Measurements from ENCODE around the gene FIP1L1.
"Not testable (repeated sequence)": the region's sequence is repeated elsewhere in the genome, so short reads cannot be mapped to it uniquely, and the experiment has no call there.

FIP1L1 gene

DNA sequence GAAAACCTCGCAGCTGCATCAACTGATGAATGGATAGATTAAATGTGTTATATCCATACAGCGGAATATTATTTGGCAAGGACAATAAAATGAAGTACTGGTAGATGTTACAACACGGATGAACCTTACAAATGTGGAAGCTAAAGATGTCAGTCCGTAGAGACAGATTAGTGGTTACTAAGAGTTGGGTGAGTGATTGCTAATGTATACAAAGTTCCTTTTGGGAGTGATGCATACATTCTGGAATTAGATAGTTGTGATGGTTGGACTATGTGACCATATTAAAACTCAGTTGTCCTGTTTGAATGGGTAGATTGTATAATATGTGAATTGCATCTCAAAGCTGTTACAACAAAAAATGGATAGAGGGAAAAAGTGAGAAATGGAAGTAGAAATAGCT lies 2.8 kb downstream of the FIP1L1 start:
- no peak for DNase-seq

DNA sequence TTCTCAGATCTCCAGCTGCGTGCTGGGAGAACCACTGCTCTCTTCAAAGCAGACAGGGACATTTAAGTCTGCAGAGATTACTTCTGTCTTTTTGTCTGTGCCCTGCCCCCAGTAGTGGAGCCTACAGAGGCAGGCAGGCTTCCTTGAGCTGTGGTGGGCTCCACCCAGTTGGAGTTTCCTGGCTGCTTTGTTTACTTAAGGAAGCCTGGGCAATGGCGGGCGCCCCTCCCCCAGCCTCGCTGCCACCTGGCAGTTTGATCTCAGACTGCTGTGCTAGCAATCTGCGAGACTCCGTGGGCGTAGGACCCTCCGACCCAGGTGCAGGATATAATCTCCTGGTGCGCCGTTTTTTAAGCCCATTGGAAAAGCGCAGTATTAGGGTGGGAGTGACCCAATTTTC lies 32.0 kb downstream of the FIP1L1 start:
- not testable (repeated sequence) for DNase-seq

DNA sequence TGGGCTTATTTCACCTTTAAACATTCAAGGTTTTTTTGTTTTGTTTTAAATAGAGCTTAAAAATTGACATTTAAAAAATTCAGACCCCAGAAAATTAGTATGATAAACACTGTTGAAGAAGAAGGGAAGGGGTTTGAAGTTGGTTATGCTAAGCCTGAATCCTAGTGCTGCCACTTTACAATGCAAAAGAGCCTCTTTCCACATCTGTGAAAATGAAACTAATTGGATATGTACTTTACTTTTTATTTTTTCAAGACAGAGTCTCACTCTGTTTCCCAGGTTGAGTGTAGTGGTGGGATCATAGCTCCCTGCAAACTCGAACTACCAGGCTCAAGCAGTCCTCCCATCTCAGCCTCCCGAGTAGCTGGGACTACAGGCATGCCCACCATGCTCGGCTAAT lies 41.8 kb downstream of the FIP1L1 start:
- no peak for DNase-seq

DNA sequence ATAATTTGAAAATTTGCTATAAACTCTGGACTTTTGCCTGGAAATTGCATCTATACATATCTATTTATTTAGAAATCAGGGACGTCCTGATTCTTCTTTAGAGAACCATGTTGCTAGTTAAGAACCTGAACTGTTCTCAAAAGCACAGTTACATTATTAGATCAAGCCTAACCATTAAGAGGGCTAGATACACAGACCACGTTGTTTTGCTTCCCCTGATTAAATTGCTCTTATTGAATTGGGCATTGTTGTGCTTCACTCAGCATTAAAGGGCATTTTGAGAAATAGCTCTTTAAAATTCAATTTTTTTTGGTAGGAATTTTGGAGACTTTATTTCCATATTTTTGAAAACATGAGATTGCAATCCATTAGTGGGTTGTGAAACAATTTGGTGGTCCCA lies 44.4 kb downstream of the FIP1L1 start:
- DNase-seq, result no peak

DNA sequence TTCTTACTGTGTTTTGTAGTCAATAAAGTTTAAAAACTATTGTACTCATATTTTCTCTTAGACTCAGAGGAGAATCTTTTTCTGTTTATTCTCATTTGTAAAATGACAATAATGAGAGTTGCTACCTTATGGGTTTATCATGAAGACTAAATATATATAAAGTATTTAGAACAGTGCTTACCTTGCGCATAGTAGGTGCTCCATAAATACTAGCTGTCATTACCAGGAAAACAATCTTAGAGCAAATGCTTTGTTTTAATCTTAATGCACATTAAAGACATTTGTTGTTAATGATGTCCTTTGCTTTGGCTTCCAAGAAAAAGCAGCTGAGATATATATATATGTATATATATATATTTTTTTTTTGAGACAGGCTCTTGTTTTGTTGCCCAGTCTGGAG lies 44.9 kb downstream of the FIP1L1 start:
- DNase-seq, result no peak

DNA sequence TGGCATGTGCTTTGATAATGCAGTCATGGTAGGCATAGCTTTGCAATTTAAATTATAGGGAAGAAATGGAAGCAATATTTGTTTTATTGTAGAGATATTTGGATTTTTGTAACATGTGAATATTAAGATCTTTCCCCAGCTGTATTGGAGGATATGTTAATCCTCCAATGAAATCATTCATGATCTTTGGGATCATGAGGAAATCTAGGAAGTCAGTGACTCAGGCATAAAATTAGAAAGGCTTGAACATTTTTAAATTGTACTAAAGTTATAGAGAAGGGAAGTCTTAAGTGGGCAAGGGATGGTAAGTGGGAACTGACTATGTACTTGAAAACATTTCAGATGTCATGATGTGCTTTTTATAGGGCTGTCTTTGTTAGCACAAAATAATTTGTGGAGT lies 46.8 kb downstream of the FIP1L1 start:
- DNase-seq, result no peak

DNA sequence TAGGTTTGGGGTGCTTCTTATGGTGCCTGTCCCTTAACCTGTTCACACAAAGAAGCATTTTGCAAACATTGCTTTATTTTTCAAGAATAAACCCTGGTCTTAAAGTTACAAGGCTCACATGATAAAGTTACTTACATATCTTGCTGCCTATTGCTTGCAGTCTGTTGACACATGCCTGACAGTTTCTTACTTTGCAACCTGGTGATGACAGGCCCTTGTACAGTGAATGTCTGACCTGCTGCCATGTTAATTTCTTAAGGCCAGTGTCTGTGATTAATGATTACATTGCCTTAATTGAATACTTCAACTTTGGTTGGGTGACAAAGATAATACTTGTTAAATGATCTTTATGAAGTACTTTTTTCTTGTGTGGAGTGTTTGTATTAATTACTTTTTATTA lies 49.9 kb downstream of the FIP1L1 start:
- no peak for DNase-seq

DNA sequence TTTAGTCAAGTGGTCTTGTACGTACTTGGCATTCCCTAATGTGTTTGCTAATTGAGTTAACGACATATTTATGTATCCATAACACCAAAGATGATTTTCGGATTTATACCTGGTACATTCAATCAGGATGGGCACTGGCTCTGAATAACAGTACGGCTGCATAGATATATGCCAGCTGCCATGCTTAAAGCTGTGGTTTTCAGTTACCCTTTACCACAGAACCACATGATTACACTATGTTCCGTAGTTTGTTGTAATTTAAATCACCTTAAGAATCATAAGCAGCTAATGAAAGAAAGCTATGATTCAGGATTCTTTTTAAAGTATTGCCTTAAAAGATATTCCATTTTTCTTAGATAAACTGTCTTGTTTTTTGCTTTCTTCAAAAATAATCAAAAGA lies 53.6 kb downstream of the FIP1L1 start:
- DNase-seq, result no peak

DNA sequence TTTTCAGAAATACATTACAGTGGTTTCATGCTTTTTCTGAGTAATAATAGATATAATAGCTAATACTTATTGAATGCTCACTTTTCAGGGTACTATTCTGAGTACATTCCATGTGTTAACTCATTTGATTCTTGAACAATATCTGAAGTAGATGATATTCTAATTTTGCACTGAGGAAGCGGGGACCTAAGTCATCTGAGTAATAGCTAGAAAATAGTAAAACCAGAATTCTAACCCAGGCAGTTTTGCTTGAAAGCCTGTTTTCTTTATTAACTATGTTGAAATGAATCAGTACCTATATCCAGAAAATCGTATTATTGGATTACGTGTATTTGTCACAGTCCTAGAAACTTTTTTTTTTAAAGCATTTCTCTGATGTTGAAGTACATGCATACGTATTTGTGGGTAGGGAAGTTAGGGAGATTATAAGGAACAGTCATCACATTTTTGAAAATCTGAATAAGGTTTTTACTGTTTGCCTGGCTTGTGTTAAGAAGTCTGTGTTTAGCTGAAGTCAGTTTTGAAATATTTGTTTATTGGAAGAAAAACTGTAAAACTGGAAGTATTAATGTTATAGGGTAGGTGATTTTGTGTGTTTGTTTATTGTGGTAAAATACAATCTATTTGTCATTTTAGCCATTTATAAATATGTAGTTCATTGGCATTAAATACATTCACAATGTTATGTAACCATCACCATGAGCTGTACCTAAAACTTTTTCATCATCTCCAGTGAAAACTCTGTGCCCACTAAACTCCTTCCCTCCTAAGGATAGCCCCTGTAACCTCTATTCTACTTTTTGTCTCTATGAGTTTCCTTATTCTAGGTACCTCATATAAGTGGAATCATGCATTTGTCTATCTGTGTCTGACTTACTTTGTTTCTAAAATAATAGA lies 55.3 kb downstream of the FIP1L1 start:
- DNase-seq, result no peak

DNA sequence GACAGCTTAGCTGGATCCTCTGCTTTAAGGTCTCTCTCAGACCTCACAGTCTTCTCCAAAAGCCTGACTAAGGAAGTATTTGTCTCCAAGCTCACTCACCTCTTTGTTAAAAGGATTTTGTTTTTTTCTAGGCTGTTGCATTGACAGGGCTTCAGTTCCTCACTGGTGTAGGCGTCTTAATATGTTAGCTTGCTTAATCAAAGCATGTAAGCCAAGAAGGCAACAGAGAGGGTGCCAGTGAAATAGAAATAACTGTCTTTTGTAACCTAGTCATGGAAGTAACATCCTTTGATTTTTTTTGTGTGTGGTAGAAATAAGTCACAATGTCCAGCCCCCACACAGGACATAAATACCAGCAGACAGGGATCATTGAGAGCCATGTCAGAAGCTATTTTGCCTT lies 58.8 kb downstream of the FIP1L1 start:
- DNase-seq, result no peak

DNA sequence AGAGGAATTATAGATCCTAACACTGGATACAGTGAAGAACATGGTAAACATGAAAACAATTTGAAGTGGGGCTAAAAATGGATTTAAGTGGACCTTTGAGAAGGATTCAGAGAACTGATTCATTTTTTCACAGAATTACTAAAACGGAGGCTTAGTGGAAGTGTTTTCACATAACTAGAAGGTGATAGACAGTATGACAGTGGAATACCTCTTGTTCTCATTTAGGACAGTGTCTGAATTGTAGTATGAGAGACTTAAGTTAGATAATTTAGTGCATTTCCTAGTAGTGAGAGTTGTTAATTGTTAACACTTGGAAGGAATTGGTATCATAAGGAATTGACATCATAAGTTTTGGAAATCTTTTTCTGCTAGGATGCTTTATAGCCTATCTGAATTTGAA lies 64.1 kb downstream of the FIP1L1 start:
- DNase-seq, result no peak

DNA sequence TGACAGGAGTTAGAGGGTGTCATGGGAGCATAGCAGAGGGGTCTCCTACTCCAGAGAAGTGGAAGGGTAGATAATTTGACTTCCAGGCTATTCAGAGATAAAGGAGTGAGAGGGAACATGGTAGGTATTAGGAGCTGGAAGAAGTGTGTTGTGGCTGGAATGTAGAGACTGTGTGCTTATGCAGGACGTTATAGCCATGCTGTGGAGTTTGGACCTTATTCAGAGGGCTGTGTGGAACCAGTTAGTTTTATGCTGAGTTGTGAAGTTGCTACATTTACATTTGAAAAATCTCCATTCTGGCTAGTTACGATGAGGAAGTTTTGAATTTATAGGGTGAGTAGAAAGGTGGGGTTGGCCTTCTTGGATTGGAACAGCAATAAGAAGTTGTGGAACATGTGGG lies 67.5 kb downstream of the FIP1L1 start:
- DNase-seq, result no peak

DNA sequence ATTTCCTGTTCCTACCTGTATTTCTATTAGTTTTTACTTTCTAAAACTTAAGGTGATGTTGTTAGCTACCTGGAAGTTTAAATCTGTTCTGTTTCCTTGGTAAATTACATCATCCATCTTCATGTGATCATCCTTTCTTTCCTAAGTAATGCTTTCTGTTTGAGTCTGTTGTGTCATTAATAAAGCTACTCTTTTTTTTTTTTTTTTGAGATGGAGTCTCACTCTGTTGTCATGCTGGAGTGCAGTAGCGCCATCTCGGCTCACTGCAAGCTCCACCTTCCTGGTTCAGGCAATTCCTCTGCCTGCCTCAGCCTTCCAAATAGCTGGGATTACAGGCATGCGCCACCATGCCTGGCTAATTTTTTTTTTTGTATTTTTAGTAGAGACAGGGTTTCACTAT lies 73.3 kb downstream of the FIP1L1 start:
- DNase-seq, result no peak

DNA sequence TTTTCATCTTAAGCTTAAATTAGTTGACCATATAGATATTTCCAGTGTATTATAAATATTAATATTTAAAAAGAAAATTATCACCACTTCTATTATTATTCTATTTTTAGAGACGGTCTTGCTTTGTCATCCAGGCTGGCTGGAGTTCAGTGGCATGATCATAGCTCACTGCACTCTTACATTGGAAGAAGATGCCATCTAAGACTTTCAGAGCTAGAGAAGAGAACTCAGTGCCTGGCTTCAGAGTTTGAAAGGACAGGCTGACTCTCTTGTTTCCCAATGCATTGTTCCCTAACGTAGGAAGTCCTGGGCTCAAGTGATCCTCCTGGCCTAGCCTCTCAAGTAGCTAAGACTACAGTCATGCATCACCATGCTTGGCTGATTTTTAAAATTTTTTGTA lies 75.9 kb downstream of the FIP1L1 start:
- no peak for DNase-seq

DNA sequence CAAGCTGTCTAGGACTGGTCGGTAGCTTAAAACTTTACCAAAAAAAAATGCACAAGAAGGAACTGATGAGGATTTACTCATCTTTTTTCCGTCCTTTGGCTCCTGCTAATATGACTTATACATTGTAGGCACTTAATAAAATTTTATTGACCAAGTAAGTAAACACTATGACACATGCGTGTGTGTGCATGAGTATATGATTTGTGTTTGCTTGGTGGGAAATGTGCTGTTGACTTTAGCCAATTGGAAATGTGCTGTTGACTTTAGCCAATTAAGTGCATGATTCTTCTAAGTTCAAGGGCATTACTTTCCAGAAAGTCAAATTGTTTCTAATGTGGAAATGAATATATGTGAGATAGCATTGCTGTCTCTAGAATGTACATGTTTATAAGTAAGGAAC lies 78.3 kb downstream of the FIP1L1 start:
- no peak for DNase-seq

DNA sequence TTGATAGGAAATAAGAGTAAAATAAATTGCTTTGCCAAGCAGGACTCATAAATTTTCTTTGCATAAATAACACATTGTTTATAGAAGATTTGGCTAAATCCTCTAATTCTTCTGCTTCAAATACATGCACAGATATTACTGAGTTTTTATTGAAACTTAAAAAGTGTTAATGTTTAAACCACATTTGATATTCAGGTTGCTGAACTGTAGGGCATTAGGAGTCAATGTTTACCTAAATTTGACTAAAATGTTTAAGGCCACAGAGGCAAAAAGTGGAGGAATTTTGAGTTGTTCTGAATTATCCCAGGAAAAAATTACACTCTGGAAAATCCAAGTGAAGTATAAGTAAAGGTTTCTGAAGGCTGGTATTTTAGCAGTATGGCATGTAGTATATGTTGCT lies 78.7 kb downstream of the FIP1L1 start:
- no peak for DNase-seq

DNA sequence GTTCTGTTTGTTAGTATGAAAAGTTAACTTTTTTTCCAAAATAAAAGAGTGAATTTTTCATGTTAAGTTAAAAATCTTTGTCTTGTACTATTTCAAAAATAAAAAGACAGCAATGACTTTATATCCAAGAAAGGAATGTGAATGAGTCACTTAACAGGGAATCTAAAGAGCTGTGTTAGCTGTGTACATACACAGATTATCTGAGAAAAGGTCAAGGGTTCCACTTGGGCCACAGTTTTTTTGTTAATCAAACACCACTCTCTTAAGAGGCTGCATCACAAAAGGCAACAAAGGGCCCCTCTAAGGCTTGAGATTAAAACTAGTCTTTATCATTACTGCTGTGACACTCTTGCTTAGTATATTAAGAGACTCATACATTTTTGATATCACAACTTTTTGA lies 82.1 kb downstream of the FIP1L1 start:
- no peak for DNase-seq

DNA sequence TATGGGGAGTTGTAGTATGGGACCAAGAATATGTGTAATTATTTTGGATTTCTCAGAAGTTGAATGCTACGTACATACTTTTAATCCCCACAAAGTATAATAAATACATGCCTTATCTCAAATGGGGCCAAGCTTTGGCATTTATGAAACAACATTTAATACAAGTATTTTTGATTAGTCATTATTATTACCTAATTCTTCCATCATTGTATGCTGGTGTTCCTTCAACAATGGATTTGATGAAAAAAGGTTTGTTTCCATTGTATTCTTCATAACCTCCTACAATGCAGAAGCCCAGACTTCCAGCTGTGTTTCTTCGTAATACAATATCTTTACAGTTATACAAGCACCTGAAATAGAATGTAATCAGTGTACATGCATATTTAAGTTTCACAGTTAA lies 83.8 kb downstream of the FIP1L1 start:
- DNase-seq, result no peak

DNA sequence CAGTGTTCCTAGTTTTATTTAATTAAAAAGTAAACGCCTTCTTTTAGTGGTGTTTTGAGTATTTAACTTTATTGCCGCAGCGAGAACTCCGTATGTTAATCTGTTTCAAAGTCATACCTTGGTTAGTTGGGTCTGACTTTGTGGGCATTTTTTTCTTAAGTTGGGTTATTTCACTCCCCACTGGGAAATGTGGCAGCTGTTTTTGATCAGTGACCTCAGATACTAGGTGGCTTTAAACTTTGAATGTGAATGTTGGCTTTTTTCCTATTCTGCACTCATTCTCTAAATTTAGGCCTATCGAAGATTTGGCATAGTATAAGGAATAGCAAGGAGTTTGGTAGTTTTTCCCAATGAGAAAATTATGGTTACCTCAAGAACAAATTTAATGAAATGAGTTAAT lies 85.9 kb downstream of the FIP1L1 start:
- DNase-seq, result no peak

DNA sequence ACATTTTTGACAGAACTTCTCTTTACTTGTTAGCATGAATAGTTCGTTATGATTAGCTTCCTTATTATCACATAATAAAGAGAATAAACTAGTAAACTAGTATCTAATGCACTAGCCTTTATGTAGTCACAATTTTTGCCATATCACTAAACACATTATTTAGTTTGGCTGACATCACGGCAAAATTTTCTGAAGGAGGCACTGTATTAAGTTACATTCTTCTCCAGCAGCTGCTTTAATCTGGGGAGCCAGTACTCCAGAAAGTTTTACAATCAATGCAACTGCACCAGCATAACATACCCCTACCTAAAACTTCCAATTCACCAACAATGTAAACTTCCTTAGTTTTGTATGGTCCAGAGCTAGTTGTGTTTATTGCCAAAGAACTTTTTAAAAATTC lies 87.8 kb downstream of the FIP1L1 start:
- DNase-seq, result no peak

DNA sequence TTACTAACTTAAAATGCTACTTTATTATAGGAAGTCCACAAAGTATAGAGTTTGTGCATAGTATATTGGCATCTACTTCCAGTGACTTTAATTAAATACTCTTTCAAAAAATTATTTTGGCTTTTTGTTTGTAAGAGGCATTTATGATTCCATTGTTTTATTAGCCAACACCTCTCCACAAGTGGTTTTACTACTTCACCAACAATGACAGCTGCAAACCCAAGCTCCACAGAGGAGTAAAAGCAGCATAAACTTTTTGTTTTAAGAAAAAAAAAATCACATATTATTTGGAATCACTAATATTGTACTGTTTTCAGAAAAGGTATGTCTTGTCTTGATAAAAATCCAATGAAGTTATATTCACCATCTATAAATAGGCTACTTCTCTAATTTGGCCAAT lies 88.5 kb downstream of the FIP1L1 start:
- no peak for DNase-seq

DNA sequence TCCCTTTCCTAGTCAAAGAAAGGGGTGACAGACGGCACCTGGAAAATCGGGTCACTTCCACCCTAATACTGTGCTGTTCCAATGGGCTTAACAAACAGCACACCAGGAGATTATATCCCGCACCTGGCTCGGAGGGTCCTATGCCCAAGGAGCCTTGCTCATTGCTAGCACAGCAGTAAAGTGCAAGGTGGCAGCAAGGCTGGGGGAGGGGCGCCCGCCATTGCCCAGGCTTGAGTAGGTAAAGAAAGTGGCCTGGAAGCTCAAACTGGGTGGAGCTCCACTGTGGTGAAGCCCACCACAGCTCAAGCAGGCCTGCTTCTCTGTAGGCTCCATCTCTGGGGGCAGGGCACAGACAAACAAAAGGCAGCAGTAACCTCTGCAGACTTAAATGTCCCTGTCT lies 89.1 kb downstream of the FIP1L1 start:
- not testable (repeated sequence) for DNase-seq

DNA sequence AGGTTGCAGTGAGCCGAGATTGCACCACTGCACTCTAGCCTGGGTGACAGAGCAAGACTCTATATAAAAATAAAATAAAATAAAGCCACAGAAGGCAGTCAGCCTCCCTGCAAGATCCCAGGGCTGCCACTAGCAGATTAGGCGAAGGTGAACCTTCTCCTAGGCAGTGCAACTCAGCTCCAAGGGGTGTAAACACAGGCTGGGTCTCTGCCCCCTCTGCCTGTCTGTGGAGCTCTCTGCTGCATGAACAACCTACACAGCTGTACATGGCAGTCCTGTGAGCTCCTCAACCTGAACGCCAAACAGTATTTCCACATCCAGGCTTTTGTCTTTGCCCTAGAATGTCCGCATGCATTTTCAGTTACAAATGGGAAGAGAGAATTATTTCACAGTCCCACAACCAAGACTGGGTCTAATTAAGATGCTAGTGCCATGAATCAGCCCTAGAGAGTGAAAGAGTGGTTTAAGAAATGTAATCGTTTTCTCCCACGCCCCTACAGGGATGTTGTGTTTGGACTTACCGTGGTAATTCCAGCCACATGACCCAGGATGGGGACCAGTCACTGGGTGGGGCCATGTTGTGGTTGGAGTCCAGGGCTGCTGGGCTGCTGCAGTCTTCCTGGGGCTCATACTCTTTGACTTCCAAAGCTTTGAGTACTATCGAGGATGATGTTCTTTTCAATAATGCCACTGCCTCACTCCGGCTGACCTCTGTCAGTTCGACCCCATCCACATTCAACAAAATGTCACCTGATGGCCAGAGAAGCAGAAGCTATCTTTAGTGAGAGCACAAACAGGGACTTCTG lies 99.0 kb downstream of the FIP1L1 start:
- DNase-seq, result no peak

DNA sequence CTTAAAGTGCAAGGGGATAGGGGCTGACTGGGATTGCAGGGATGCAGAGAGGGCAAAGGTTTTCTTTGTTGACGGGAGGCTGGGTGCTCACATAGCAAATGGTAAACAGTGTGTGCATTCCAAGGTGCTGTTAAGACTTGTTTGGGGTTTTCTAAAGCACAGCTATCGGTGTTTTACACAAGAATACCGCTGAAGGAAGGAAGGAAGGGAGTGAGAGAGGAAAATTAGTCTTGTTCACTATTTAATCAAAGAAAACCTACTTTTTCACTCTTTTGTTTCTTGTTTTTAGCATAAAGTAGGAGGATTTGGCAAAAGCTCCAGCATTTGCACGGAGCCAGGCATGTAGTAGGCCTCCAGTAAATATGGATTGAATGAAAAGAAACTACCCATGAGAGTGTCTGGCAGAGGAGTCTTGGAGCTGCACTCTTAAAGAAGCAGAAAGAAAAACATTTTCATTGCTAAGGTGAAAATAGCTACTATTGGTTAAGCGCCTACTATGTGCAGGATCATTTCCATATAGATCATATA lies 99.7 kb downstream of the FIP1L1 start:
- no peak for DNase-seq

Measured in NK-92 treated with Interleukin-12 subunit alpha and Interleukin-12 subunit beta, amount 100 ng/mL, for 24 hours (cell line).